B cell (primary cell): ENCODE results near the gene DYDC2. TPM values are rescaled to one million over a fixed set of nuclear protein-coding genes. Genes with fewer than 3 reads are reported as not detected.

Experiments
- ATAC-seq: fragments of 200-7000 bp; cut with Tn5 transposase; one replicate; pipeline ENCODE4 v1.10.0; 2021; ENCODE audit warnings: low read depth, mild to moderate bottlenecking, moderate number of reproducible peaks, moderate library complexity
- CTCF ChIA-PET: fragments of 350-600 bp; sonication (Branson Sonifier 250); formaldehyde crosslinking; loops from one replicate; lab custom pipeline; 2021; ENCODE audit warnings: antibody characterized with exemption, inconsistent platforms; lab: Charles Lee
- POLR2A ChIA-PET: fragments of 350-600 bp; sonication (Branson Sonifier 250); formaldehyde crosslinking; loops from one replicate; lab custom pipeline; 2021; ENCODE audit warnings: antibody characterized with exemption; lab: Charles Lee
- DNase-seq: peaks from one replicate; pipeline ENCODE4 v3.0.0; 2013
- H2AFZ ChIP-seq: 2 replicates; pipeline ENCODE4 v1.6.1; 2012; ENCODE audit warnings: mild to moderate bottlenecking, low read depth, low read length; ENCODE audit not compliant: insufficient read depth, poor library complexity, severe bottlenecking
- H3K27ac ChIP-seq, 2 donors: 1 replicate in 1 of 2; 2 replicates in 1 of 2; pipeline ENCODE4 v1.5.1; 2012 to 2013; ENCODE audit warnings: low read length in 2 of 2, mild to moderate bottlenecking in 2 of 2, moderate library complexity in 1 of 2
- H3K27me3 ChIP-seq, 4 experiments: fragments of 200-600 bp in 1 of 4; sonication (generic) in 1 of 4; replicated peaks in 1 of 4; 1 replicate in 2 of 4; 2 replicates in 2 of 4; pipeline versions ENCODE4 v1.6.1 to v1.7.0; 2013 to 2016; ENCODE audit warnings: low read length in 3 of 4, mild to moderate bottlenecking in 2 of 4, mixed read lengths in 1 of 4, moderate library complexity in 1 of 4; ENCODE audit not compliant: insufficient read depth in 4 of 4, control insufficient read depth in 3 of 4; ENCODE audit errors: control extremely low read depth in 1 of 4
- H3K36me3 ChIP-seq, 2 experiments: replicated peaks in 1 of 2; 1 replicate in 1 of 2; 2 replicates in 1 of 2; pipeline versions ENCODE4 v1.6.1 to v1.7.1; 2013; ENCODE audit warnings: low read length in 1 of 2; ENCODE audit not compliant: insufficient read depth in 2 of 2, control insufficient read depth in 1 of 2; ENCODE audit errors: control extremely low read depth in 1 of 2, extremely low read depth in 1 of 2
- H3K4me1 ChIP-seq, 2 donors: fragments of 200-600 bp in 1 of 2; sonication (generic) in 1 of 2; 1 replicate in 1 of 2; 2 replicates in 1 of 2; pipeline versions ENCODE4 v1.5.1 to v1.6.1; 2013 to 2017; ENCODE audit warnings: low read length in 2 of 2; ENCODE audit not compliant: control insufficient read depth in 2 of 2, insufficient read depth in 2 of 2
- H3K4me2 ChIP-seq: replicated peaks from 2 replicates; pipeline ENCODE3; 2012; ENCODE audit warnings: mild to moderate bottlenecking, low read depth, low read length; ENCODE audit not compliant: poor library complexity, severe bottlenecking
- H3K4me3 ChIP-seq, 5 experiments: fragments of 200-600 bp in 1 of 5; sonication (generic) in 1 of 5; 1 replicate in 3 of 5; 2 replicates in 2 of 5; pipeline versions ENCODE4 v1.5.1 to v1.7.0; 2011 to 2016; ENCODE audit warnings: low read length in 4 of 5, mild to moderate bottlenecking in 4 of 5, low read depth in 2 of 5, control low read depth in 1 of 5, moderate library complexity in 1 of 5; ENCODE audit not compliant: insufficient read depth in 1 of 5; ENCODE audit errors: control extremely low read depth in 1 of 5, extremely low read depth in 1 of 5
- H3K79me2 ChIP-seq: fragments of 200-600 bp; sonication (generic); one replicate; pipeline ENCODE4 v1.6.0; 2016; ENCODE audit warnings: low read length; ENCODE audit not compliant: control insufficient read depth, insufficient read depth
- H3K9ac ChIP-seq: fragments of 200-600 bp; sonication (generic); 2 replicates; pipeline ENCODE4 v1.6.1; 2017; ENCODE audit warnings: mild to moderate bottlenecking, low read length, moderate library complexity
- H3K9me3 ChIP-seq, 3 donors: one replicate each; pipeline versions ENCODE4 v1.6.1 to v1.7.1; 2013; ENCODE audit warnings: low read length in 2 of 3; ENCODE audit not compliant: control insufficient read depth in 2 of 3, insufficient read depth in 1 of 3; ENCODE audit errors: control extremely low read depth in 1 of 3
- H4K20me1 ChIP-seq: 2 replicates; pipeline ENCODE4 v1.6.0; 2012; ENCODE audit warnings: mild to moderate bottlenecking, low read length; ENCODE audit not compliant: insufficient read depth, control insufficient read depth, poor library complexity, severe bottlenecking
- H3K27ac Mint-ChIP-seq: one replicate; pipeline ENCODE4 v1.8.0; 2021; ENCODE audit warnings: mixed read lengths
- H3K27me3 Mint-ChIP-seq: one replicate; pipeline ENCODE4 v1.8.0; 2021; ENCODE audit warnings: mixed read lengths
- H3K4me1 Mint-ChIP-seq: one replicate; pipeline ENCODE4 v1.8.0; 2021; ENCODE audit warnings: mixed read lengths
- H3K4me3 Mint-ChIP-seq: one replicate; pipeline ENCODE4 v1.8.0; 2021; ENCODE audit warnings: mixed read lengths
- H3K9me3 Mint-ChIP-seq: one replicate; pipeline ENCODE4 v1.8.0; 2022; ENCODE audit warnings: mixed read lengths; ENCODE audit not compliant: insufficient read depth
- CTCF ChIP-seq: fragments of 200-600 bp; IDR thresholded peaks from one replicate; pipeline ENCODE4 v1.8.0; 2022; ENCODE audit warnings: antibody characterized with exemption, mild to moderate bottlenecking
- EZH2 ChIP-seq: IDR thresholded peaks from 2 replicates; pipeline ENCODE4 v1.6.1; 2012; ENCODE audit warnings: borderline replicate concordance, low read depth, mild to moderate bottlenecking, moderate library complexity, low read length; ENCODE audit not compliant: insufficient read depth, poor library complexity, severe bottlenecking
- WGBS: methylation state at CpG from one replicate; pipeline ENCODE4 v1.1.5; 2013; ENCODE audit warnings: missing lambda C conversion rate; ENCODE audit not compliant: insufficient coverage; 5-methylcytosine and 5-hydroxymethylcytosine counted together
- intact Hi-C: fragments of 100-400 bp; cut with micrococcal nuclease; formaldehyde crosslinking; loops from one replicate; pipeline ENCODE4 v1.10.0; 2022
- polyA plus RNA-seq: library from polyadenylated mRNA; depleted of rRNA; stranded (reverse); fragments of >200 nt; gene quantifications from 2 replicates; pipeline ENCODE4 v1.2.3, GENCODE V29; 2012
- total RNA-seq, 2 donors: library from RNA; stranded (reverse); fragments of 120-200 nt in 1 of 2; gene quantifications; 1 replicate in 1 of 2; 2 replicates in 1 of 2; pipeline versions ENCODE4 v1.2.3 to v1.2.4, GENCODE V29; 2013 to 2022

The DYDC2 gene
- total and polyA plus RNA-seq, 2 donors (not counting 1 experiment from before 2014, with no cell fraction given): not detected

GRCh38 chr10:80323311-80323710 lies 33.3 kb upstream of the DYDC2 start:
- Histone ChIP-seq H3K4me2 (no peak overlapping the region), H3K79me2 (no peaks in the 10 kb centered on the region), H3K4me1 (no peaks in the 10 kb centered on the region), H3K27me3 (peaks cover 0 to 5% (median 1%) of the 10 kb centered on the region in 4 experiments), H3K4me3 (no peak overlapping the region), H3K27ac (no peak overlapping the region), H4K20me1 (no peaks in the 10 kb centered on the region), H3K36me3 (no peaks in the 10 kb centered on the region), H3K9me3 (no peaks in the 10 kb centered on the region), H3K9ac (no peak overlapping the region), H2AFZ (no peak overlapping the region)
- DNase-seq (no peak), ATAC-seq (no peak)
- Mint-ChIP-seq H3K4me1 (no peaks in the 10 kb centered on the region), H3K27ac (no peak overlapping the region), H3K9me3 (no peaks in the 10 kb centered on the region), H3K27me3 (peaks cover 5% of the 10 kb centered on the region), H3K4me3 (no peak overlapping the region)
- intact Hi-C loops: no loop called here
- 67% methylated on average over 1 of the region's 3 CpGs for WGBS
- TF ChIP-seq CTCF (no peak), EZH2 (no peak)
- CTCF ChIA-PET: interaction anchor here (1.1 kb wide), 1 partner anchor 16 kb away, joined by 4 read pairs; no protein-coding TSS in a partner anchor
- POLR2A ChIA-PET: no interaction called here

GRCh38 chr10:80324086-80324485 lies 32.5 kb upstream of the DYDC2 start:
- Mint-ChIP-seq H3K4me1 (no peaks in the 10 kb centered on the region), H3K4me3 (no peak overlapping the region), H3K27ac (no peak overlapping the region), H3K27me3 (peaks cover 5% of the 10 kb centered on the region), H3K9me3 (no peaks in the 10 kb centered on the region)
- ChIA-PET POLR2A (no interaction called here), CTCF (interaction anchor here (1.1 kb wide), 1 partner anchor 15 kb away, joined by 4 read pairs; no protein-coding TSS in a partner anchor)
- Histone ChIP-seq H2AFZ (no peak overlapping the region), H3K4me3 (no peak overlapping the region), H3K4me1 (no peaks in the 10 kb centered on the region), H3K9ac (no peak overlapping the region), H3K4me2 (no peak overlapping the region), H4K20me1 (no peaks in the 10 kb centered on the region), H3K79me2 (no peaks in the 10 kb centered on the region), H3K27me3 (peaks cover 0 to 5% (median 3%) of the 10 kb centered on the region in 4 experiments), H3K36me3 (no peaks in the 10 kb centered on the region), H3K9me3 (no peaks in the 10 kb centered on the region), H3K27ac (no peak overlapping the region)
- ATAC-seq (no peak), DNase-seq (no peak)
- WGBS: 58% methylated on average over 1 of the region's 1 CpG
- TF ChIP-seq EZH2: no peak
- no peak for TF ChIP-seq CTCF
- intact Hi-C loops: no loop called here
